Smooth muscle cell (in vitro differentiated cells): ENCODE measurements around the gene FOXA2. TPM values are rescaled to one million over a fixed set of nuclear protein-coding genes. Genes with fewer than 3 reads are reported as not detected.

Experiments used
- DNase-seq: peaks from one replicate; lab custom pipeline; 2025; ENCODE audit not compliant: unreplicated experiment; lab: John Stamatoyannopoulos, UW
- H2AFZ ChIP-seq: fragments of 200-600 bp; sonication (generic); 2 replicates; pipeline ENCODE4 v1.6.0; 2016; ENCODE audit warnings: antibody characterized with exemption, low read depth, mild to moderate bottlenecking
- H3F3A ChIP-seq: fragments of 200-600 bp; sonication (generic); 2 replicates; pipeline ENCODE4 v1.6.0; 2017; ENCODE audit warnings: antibody characterized with exemption, low read depth
- H3K27ac ChIP-seq: fragments of 200-600 bp; sonication (generic); 2 replicates; pipeline ENCODE4 v1.5.1; 2016; ENCODE audit warnings: low read depth, mild to moderate bottlenecking
- H3K27me3 ChIP-seq: fragments of 200-600 bp; sonication (generic); 2 replicates; pipeline ENCODE4 v1.6.1; 2016; ENCODE audit warnings: low read depth, mild to moderate bottlenecking
- H3K36me3 ChIP-seq: fragments of 200-600 bp; sonication (generic); 2 replicates; pipeline ENCODE4 v1.5.1; 2016; ENCODE audit warnings: low read depth
- H3K4me1 ChIP-seq: fragments of 200-600 bp; sonication (generic); 2 replicates; pipeline ENCODE4 v1.5.1; 2016; ENCODE audit warnings: low read depth
- H3K4me2 ChIP-seq: fragments of 200-600 bp; sonication (generic); 2 replicates; pipeline ENCODE4 v1.6.0; 2016; ENCODE audit warnings: mild to moderate bottlenecking
- H3K4me3 ChIP-seq: fragments of 200-600 bp; sonication (generic); 2 replicates; pipeline ENCODE4 v1.5.1; 2016; ENCODE audit warnings: mild to moderate bottlenecking
- H3K79me2 ChIP-seq: fragments of 200-600 bp; sonication (generic); 2 replicates; pipeline ENCODE4 v1.6.0; 2016; ENCODE audit warnings: low read depth, mild to moderate bottlenecking
- H3K9ac ChIP-seq: fragments of 200-600 bp; sonication (generic); 2 replicates; pipeline ENCODE4 v1.6.0; 2016; ENCODE audit warnings: low read depth
- H3K9me3 ChIP-seq: fragments of 200-600 bp; sonication (generic); replicated peaks from 2 replicates; pipeline ENCODE4 v1.5.1; 2016; ENCODE audit warnings: low read depth
- H4K20me1 ChIP-seq: fragments of 200-600 bp; sonication (generic); 2 replicates; pipeline ENCODE4 v1.6.0; 2016; ENCODE audit warnings: low read depth
- WGBS: methylation state at CpG from one replicate; pipeline ENCODE4 v1.1.7; 2016; ENCODE audit warnings: low lambda C conversion rate; 5-methylcytosine and 5-hydroxymethylcytosine counted together
- polyA plus RNA-seq: library from polyadenylated mRNA; unstranded; fragments of >200 nt; fragmentation: Nextera tagmentation; extraction: Ambion mirVana; gene quantifications from 2 replicates; pipeline ENCODE4 v1.2.1, GENCODE V29; 2016
- total RNA-seq: library from RNA; depleted of rRNA; stranded (reverse); fragments of >200 nt; gene quantifications from 2 replicates; pipeline ENCODE4 v1.2.3, GENCODE V29; 2014
- TF ChIP-seq, protein P1 (sequence below): fragments of 200-600 bp; sonication (generic); IDR thresholded peaks from 2 replicates; pipeline ENCODE4 v1.5.1; 2017; ENCODE audit warnings: borderline replicate concordance, mild to moderate bottlenecking, antibody characterized with exemption; ENCODE audit not compliant: insufficient read depth, poor library complexity, severe bottlenecking

Gene FOXA2
- total and polyA plus RNA-seq, 2 experiments from 2014 or later: not detected

DNA sequence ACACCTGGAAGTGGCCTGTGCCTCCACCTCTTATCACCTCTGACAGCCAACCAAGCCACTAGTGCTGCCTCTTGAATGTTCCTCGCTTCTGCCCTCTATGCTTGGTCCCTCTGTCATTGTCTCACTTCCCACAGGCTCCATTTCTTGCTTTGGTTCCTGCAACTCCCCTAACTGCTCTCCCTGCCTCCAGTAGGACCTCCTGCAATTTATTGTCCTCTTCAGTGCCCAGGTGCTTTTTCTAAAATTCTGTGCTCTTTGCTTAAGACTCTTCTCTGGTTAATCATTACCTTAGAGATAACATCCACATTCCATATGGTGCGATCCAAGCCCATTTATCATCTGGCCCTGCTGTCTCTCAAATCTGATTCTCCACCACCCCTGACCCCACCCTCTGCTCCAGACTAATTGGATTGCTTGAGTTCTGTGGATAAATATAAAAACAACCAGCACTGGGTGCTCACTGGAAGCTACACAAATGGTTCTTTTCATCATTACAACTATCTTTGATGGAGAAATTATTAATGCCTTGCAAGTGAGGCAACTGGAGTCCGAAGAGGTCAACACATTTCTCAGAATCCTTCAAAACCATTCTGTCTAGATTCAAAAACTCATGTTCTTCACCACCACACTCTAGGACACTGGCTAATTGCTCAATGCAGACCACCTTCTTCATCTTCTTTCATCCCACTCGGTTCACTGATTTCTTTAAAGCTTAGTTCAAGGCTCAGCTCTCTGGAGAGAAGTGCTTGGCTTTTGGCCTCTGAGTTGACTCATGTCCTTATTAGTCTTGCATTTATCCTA, 47.2 kb downstream of the FOXA2 start:
- no peak overlapping the region for H3K27ac ChIP-seq
- no peaks in the 10 kb centered on the region for H3K36me3 ChIP-seq
- no peaks in the 10 kb centered on the region for H4K20me1 ChIP-seq
- no peaks in the 10 kb centered on the region for H3K9me3 ChIP-seq
- no peak for DNase-seq
- H3K4me2 ChIP-seq: no peak overlapping the region
- H3K4me3 ChIP-seq: no peak overlapping the region
- H3K27me3 ChIP-seq: peaks cover 23% of the 10 kb centered on the region
- H3K4me1 ChIP-seq: no peaks in the 10 kb centered on the region
- 84% methylated on average over 4 of the region's 4 CpGs for WGBS
- no peak overlapping the region for H3K9ac ChIP-seq
- no peaks in the 10 kb centered on the region for H3F3A ChIP-seq
- TF ChIP-seq, protein P1, sequence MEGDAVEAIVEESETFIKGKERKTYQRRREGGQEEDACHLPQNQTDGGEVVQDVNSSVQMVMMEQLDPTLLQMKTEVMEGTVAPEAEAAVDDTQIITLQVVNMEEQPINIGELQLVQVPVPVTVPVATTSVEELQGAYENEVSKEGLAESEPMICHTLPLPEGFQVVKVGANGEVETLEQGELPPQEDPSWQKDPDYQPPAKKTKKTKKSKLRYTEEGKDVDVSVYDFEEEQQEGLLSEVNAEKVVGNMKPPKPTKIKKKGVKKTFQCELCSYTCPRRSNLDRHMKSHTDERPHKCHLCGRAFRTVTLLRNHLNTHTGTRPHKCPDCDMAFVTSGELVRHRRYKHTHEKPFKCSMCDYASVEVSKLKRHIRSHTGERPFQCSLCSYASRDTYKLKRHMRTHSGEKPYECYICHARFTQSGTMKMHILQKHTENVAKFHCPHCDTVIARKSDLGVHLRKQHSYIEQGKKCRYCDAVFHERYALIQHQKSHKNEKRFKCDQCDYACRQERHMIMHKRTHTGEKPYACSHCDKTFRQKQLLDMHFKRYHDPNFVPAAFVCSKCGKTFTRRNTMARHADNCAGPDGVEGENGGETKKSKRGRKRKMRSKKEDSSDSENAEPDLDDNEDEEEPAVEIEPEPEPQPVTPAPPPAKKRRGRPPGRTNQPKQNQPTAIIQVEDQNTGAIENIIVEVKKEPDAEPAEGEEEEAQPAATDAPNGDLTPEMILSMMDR: no peak
- no peaks in the 10 kb centered on the region for H3K79me2 ChIP-seq
- no peak overlapping the region for H2AFZ ChIP-seq

DNA sequence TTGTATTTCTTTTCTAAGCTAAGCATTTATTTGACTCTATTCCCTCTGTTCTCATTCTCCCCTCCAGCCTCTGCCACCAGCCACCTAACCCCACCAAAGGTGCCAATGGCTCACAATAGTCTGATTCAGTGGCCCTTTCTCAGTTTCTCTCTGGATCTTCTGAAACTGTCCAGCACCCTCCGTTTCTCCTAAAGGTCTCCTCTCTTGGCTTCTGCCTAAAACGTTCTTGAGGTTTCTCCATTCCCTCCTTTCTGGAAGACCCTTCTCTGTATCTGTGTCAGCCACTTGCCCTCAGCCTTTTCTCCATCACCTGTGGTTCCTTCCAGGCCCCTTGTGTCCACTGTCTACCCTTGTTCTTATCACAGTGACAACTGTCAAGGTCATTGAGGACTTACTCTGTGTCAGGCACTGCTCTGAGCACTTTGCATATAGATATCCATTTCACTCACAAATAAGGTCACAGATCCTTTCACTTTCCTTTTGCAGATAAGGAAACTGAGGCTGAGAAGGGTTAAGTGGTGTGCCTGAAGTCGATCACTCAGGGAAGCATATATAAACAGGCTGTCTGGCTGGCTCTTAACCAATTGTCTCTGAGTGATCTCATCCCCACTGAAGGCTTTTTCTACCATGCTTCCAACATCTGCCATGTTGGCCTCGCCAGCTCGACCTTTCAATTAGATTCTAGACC, 48.1 kb downstream of the FOXA2 start:
- WGBS: 85% methylated on average over 5 of the region's 5 CpGs
- no peaks in the 10 kb centered on the region for H3K4me1 ChIP-seq
- no peak overlapping the region for H3K4me3 ChIP-seq
- H3K27me3 ChIP-seq: peaks cover 16% of the 10 kb centered on the region
- H3K79me2 ChIP-seq: no peaks in the 10 kb centered on the region
- TF ChIP-seq, protein P1: no peak
- H3F3A ChIP-seq: no peaks in the 10 kb centered on the region
- H4K20me1 ChIP-seq: no peaks in the 10 kb centered on the region
- no peaks in the 10 kb centered on the region for H3K36me3 ChIP-seq
- H3K9ac ChIP-seq: no peak overlapping the region
- H3K9me3 ChIP-seq: no peaks in the 10 kb centered on the region
- H3K27ac ChIP-seq: no peak overlapping the region
- DNase-seq: no peak
- no peak overlapping the region for H2AFZ ChIP-seq
- no peak overlapping the region for H3K4me2 ChIP-seq

DNA sequence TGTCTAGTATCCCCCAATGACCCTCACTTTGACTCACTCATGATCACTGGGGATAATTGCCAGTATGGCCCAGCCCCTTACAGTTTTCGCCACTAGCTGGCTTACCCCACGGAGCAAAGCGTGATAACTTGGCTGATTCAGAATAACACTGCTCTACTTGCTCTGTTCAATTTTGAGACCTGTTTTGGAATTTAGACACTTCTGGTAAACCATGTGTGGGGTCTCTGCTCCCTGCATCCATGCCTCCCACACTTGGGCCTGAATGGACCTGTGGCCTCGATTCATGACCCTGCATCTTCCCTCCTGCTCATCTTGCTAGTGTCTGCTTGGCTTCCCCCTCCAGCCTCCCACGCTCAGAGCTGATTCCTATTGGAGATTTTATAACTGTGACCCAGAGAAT, 48.9 kb downstream of the FOXA2 start:
- DNase-seq: no peak
- H4K20me1 ChIP-seq: no peaks in the 10 kb centered on the region
- H3K36me3 ChIP-seq: no peaks in the 10 kb centered on the region
- 88% methylated on average over 5 of the region's 5 CpGs for WGBS
- H3K27ac ChIP-seq: no peak overlapping the region
- H3K4me2 ChIP-seq: no peak overlapping the region
- H3K9ac ChIP-seq: no peak overlapping the region
- H3K9me3 ChIP-seq: no peaks in the 10 kb centered on the region
- H3K4me1 ChIP-seq: no peaks in the 10 kb centered on the region
- no peaks in the 10 kb centered on the region for H3F3A ChIP-seq
- no peak overlapping the region for H2AFZ ChIP-seq
- no peaks in the 10 kb centered on the region for H3K79me2 ChIP-seq
- H3K27me3 ChIP-seq: peaks cover 9% of the 10 kb centered on the region
- TF ChIP-seq, protein P1: no peak
- H3K4me3 ChIP-seq: no peak overlapping the region
